Pancreas (tissue), 10 donors: Measurements from ENCODE around the gene APOBEC3A. TPM values are rescaled to one million over a fixed set of nuclear protein-coding genes. Genes with fewer than 3 reads are reported as not detected.
A peak's percentile ranks its signal among the peaks of the same experiment; 100 is the strongest.
"Not testable (repeated sequence)": the region's sequence is repeated elsewhere in the genome, so short reads cannot be mapped to it uniquely, and the experiment has no call there.

Experiments used
- ATAC-seq, 4 donors: fragments of 200-7000 bp; cut with Tn5 transposase; one replicate each; pipeline versions ENCODE4 v1.8.0 to v1.9.1; 2020; ENCODE audit warnings: mild to moderate bottlenecking in 4 of 4, moderate library complexity in 4 of 4
- DNase-seq, 6 donors: peaks; one replicate each; pipeline ENCODE4 v3.0.0-alpha.2; 2020
- FAIRE-seq: peaks from 2 replicates; lab custom pipeline; 2012; peaks lifted over from hg19 to GRCh38; lab: Jason Lieb, UNC
- H3K27ac ChIP-seq, 4 donors: fragments of 200-600 bp; sonication (generic); 1 replicate in 3 of 4; 2 replicates in 1 of 4; pipeline versions ENCODE4 v1.5.0 to v1.8.0; 2020
- H3K27me3 ChIP-seq, 4 donors: fragments of 200-600 bp; one replicate each; pipeline ENCODE4 v1.8.0; 2021
- H3K36me3 ChIP-seq, 3 donors: fragments of 200-600 bp; sonication (generic) in 1 of 3; one replicate each; pipeline versions ENCODE4 v1.5.0 to v1.8.0; 2020 to 2021
- H3K4me1 ChIP-seq, 3 donors: fragments of 200-600 bp; one replicate each; pipeline ENCODE4 v1.8.0; 2021
- H3K4me3 ChIP-seq, 4 donors: fragments of 200-600 bp; sonication (generic) in 2 of 4; one replicate each; pipeline versions ENCODE4 v1.5.0 to v1.8.0; 2020 to 2021
- H3K9me3 ChIP-seq, 4 donors: fragments of 200-600 bp; one replicate each; pipeline ENCODE4 v1.8.0; 2021
- WGBS, 2 donors: extraction: QIAGEN DNeasy Blood & Tissue Kit; methylation state at CpG; one replicate each; pipeline ENCODE4 v1.1.7; 2013; 5-methylcytosine and 5-hydroxymethylcytosine counted together
- intact Hi-C, 3 donors: fragments of 100-400 bp; cut with DNase I; formaldehyde crosslinking; loops; one replicate each; pipeline versions ENCODE4 v1.11.1 to v1.14.2; 2022
- polyA plus RNA-seq, 2 donors: library from polyadenylated mRNA; stranded (reverse); fragments of 200-250 nt; gene quantifications; one replicate each; pipeline ENCODE4 v1.2.3, GENCODE V29; 2013
- total RNA-seq, 6 donors: library from RNA; stranded (reverse); fragmentation: NEBNext Ultra II Directional in 4 of 6; extraction: Animal tissue kit (Norgen Biotek cat#: 25700) in 4 of 6; gene quantifications; one replicate each; pipeline versions ENCODE4 v1.2.1 to v1.2.4, GENCODE V29; 2021 to 2023
- TF ChIP-seq, protein P1 (sequence below), 4 donors: fragments of 200-600 bp; sonication (generic) in 3 of 4; IDR thresholded peaks; one replicate each; pipeline versions ENCODE4 v1.5.0 to v1.8.0; 2021; ENCODE audit warnings: antibody characterized with exemption in 4 of 4
- donor health status: healthy with polysubstance abuse.
- donor health status: DM: no; HTN: no; CAD: no; lungs with moderate emphysema.
- donor health status: DM: no; HTN: no; CAD: no.
- donor health status: control.
- donor health status: control.
- donor health status: Bipolar disorder and iron deficiency.
- donor health status: DM: yes; HTN: yes; CAD: no.
- donor health status: DM: no; HTN: no; CAD: no.
- donor health status: DM: no; HTN: no; CAD: no.
- donor health status: DM: yes; HTN: yes; CAD: no.

Gene APOBEC3A
- total and polyA plus RNA-seq, 8 donors, result 0.07 to 1.1 (median 0.46) TPM; not detected in 2

DNA sequence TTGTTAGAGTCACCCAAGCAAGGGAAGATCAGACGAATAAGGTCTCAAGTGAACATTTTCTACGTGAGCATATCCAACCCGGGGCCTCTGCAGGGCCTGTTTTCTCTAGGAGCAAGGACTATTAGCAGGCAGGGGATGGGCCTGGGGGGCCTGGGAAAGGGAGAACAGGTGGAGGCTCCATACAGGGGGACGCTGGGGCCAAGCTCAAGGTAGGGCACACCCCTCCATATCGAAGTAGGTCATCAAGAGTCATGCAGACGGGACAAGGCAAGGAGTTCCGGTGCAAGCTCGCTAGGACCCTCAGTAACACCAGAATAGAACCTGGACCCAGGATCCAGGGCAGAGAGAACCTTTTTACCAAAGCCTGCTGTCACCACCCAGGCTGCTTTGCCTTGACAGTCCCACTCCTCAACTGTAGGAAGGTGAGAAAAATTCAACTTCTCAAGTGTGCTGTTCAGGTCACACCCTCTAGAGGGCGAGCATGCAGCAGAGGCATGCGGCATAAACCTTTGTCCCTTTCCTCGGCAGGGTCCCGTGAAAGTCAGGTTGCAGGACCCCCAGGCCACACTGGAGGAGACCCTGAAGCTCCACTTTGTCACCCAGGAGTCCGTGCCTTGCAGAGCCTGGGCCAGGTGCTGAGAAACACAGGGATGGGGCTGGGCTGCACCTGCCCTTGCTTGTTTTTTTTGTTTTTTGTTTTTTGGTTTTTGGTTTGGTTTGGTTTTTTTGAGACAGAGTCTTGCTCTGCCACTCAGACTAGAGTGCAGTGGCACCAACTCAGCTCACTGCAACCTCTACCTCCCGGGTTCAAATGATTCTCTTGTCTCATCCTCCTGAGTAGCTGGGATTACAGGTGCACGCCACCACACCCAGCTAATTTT lies 16.1 kb downstream of the APOBEC3A start:
- TF ChIP-seq, protein P1, sequence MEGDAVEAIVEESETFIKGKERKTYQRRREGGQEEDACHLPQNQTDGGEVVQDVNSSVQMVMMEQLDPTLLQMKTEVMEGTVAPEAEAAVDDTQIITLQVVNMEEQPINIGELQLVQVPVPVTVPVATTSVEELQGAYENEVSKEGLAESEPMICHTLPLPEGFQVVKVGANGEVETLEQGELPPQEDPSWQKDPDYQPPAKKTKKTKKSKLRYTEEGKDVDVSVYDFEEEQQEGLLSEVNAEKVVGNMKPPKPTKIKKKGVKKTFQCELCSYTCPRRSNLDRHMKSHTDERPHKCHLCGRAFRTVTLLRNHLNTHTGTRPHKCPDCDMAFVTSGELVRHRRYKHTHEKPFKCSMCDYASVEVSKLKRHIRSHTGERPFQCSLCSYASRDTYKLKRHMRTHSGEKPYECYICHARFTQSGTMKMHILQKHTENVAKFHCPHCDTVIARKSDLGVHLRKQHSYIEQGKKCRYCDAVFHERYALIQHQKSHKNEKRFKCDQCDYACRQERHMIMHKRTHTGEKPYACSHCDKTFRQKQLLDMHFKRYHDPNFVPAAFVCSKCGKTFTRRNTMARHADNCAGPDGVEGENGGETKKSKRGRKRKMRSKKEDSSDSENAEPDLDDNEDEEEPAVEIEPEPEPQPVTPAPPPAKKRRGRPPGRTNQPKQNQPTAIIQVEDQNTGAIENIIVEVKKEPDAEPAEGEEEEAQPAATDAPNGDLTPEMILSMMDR (IDR thresholded peaks at IDR 0.05), result peak; percentile 37 to 72 (median 64)
- no peak overlapping the region for H3K27ac ChIP-seq
- ATAC-seq (peak; percentile 62 to 94 (median 78)), FAIRE-seq (no peak), DNase-seq (peak in 2 of 6 donors; percentile 31 to 60)
- H3K4me3 ChIP-seq, result no peak overlapping the region
- H3K27me3 ChIP-seq, result no peaks in the 10 kb centered on the region
- WGBS, 2 donors, result 40 to 43% methylated on average over 15 of the region's 15 CpGs
- no peaks in the 10 kb centered on the region for H3K4me1 ChIP-seq
- H3K36me3 ChIP-seq, result no peaks in the 10 kb centered on the region
- H3K9me3 ChIP-seq, result no peaks in the 10 kb centered on the region
- intact Hi-C loops, result no loop called here

DNA sequence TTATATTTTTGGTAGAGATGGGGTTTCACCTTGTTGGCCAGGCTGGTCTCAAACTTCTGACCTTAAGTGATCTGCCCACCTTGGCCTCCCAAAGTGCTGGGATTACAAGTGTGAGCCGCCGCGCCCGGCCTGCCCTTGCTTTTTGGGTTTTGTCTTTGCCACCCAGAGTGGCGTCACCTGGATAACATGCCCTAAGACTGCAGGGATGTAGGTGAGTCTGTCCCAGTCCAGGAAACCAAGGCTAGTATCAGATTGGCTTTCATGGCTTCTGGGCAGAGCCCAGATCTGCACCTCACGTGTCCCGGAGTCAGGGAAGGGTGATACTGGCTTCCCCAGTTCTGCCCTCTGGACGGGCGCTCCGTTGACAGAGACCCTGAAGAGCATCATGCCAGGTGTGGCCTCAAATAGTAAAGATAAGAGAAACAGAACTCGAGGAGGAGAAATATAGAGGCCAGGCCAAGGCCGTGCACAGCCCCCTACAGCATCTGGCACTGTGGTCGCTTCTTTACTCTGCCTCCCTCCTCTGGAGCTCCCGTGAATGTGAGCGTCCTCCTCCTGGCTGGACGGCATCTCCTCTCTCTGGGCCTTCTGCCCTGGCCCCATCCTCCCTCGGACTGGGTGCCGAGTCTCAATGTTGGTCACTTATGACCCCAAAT lies 16.9 kb downstream of the APOBEC3A start:
- 83% methylated on average over 18 of the region's 18 CpGs for WGBS, 2 donors
- H3K27ac ChIP-seq, result no peak overlapping the region
- no peak for DNase-seq
- no peaks in the 10 kb centered on the region for H3K9me3 ChIP-seq
- no peaks in the 10 kb centered on the region for H3K4me1 ChIP-seq
- H3K36me3 ChIP-seq, result no peaks in the 10 kb centered on the region
- ATAC-seq, result no peak
- TF ChIP-seq, protein P1 (IDR thresholded peaks at IDR 0.05), result no peak
- H3K4me3 ChIP-seq, result no peak overlapping the region
- no peaks in the 10 kb centered on the region for H3K27me3 ChIP-seq
- no peak for FAIRE-seq
- intact Hi-C loops, result no loop called here

DNA sequence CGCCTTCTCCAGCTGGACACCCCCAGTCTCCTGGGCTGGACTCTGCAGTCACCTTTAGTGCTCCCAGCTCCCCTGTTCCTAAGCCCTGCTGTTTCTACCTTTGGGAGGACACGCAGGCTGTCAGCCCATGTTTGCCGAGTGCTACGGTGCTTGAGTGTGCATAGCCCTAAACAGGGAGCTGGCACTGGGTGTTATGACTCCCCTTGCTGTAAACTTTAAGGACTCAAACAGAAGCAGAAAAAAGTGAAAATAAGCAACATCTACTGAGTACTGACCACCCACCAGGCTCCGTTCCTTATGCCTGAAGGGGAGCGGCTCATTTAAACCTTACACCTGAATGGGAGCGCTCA lies 17.4 kb downstream of the APOBEC3A start:
- ATAC-seq (no peak), FAIRE-seq (no peak), DNase-seq (no peak)
- 88 to 90% methylated on average over 7 of the region's 7 CpGs for WGBS, 2 donors
- no peaks in the 10 kb centered on the region for H3K27me3 ChIP-seq
- TF ChIP-seq, protein P1 (IDR thresholded peaks at IDR 0.05), result no peak
- no peaks in the 10 kb centered on the region for H3K36me3 ChIP-seq
- no peaks in the 10 kb centered on the region for H3K4me1 ChIP-seq
- H3K4me3 ChIP-seq, result no peak overlapping the region
- no peaks in the 10 kb centered on the region for H3K9me3 ChIP-seq
- intact Hi-C loops, result no loop called here
- H3K27ac ChIP-seq, result no peak overlapping the region

DNA sequence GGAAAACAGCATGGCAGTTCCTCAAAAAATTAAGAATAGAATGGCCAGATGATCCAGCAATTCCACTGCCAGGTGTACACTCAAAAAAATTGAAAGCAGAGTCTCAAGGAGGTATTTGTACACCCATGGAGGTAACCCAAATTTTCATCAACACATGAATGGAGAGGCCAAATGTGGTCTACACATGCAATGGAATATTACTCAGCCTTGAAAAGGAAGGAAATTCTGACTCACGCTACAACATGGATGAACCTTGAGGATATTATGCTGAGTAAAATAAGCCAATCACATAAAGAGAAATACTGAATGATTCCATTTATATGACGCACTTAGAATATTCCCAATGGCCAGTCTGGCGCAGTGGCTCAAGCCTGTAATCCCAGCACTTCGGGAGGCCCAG lies 19.9 kb downstream of the APOBEC3A start:
- intact Hi-C loops, H3K27me3 ChIP-seq, ATAC-seq, H3K27ac ChIP-seq, H3K4me3 ChIP-seq, FAIRE-seq, H3K36me3 ChIP-seq, H3K4me1 ChIP-seq, DNase-seq, H3K9me3 ChIP-seq: not testable (repeated sequence)
- 97 to 98% methylated on average over 4 of the region's 4 CpGs for whole genome bisulfite sequencing, 2 donors

DNA sequence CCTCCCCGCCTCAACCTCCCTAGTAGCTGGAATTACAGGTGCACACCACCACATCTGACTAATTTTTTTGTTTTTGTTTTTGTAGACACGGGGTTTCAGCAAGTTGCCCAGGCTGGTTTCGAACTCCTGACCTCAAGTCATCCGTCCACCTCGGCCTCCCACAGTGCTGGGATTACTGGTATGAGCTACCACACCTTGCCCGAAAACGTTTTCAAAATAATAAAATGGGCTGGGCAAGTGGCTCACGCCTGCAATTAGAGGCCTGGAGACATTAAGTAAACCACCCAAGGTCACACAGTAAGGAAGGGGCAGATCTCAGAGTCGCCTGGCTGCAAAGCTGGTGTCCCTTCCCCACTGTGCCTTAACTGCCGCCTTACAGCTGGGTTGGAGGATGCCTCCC lies 23.2 kb downstream of the APOBEC3A start:
- intact Hi-C loops, result not testable (repeated sequence)

More for the DNA sequence above, 23.2 kb downstream of the APOBEC3A start:
- not testable (repeated sequence) for H3K27me3 ChIP-seq, H3K4me3 ChIP-seq, DNase-seq, H3K9me3 ChIP-seq, FAIRE-seq, H3K36me3 ChIP-seq
- peak in 1 of 4 donors; percentile 1 for ATAC-seq
- peak overlapping the region in 2 of 4 donors; percentile 90 for H3K27ac ChIP-seq
- H3K4me1 ChIP-seq, result peaks cover 3 to 19% (median 11%) of the 10 kb centered on the region in 3 donors
- WGBS, 2 donors, result 41 to 46% methylated on average over 10 of the region's 10 CpGs
